Measurements from ENCODE around the gene BBS9. TPM values are rescaled to one million over a fixed set of nuclear protein-coding genes. Genes with fewer than 3 reads are reported as not detected.

The BBS9 gene
- total RNA-seq, 1 experiment from 2014 or later: 20.9 TPM

- peak; percentile 28 for DNase-seq (ENCODE audit: low read depth, low spot score)
- in situ Hi-C loops (cut with HindIII; ENCODE audit: low pct_unique_long_range_greater_than_20kb, low sequenced_read_pairs): no loop called here
Observed at GRCh38 chr7:33530664-33531063, 401.3 kb downstream of the BBS9 start.

GRCh38 chr7:33531888-33532287 lies 402.5 kb downstream of the BBS9 start:
- no peak for DNase-seq (ENCODE audit: low read depth, low spot score)
- in situ Hi-C loops (cut with HindIII; ENCODE audit: low pct_unique_long_range_greater_than_20kb, low sequenced_read_pairs): no loop called here

DNA sequence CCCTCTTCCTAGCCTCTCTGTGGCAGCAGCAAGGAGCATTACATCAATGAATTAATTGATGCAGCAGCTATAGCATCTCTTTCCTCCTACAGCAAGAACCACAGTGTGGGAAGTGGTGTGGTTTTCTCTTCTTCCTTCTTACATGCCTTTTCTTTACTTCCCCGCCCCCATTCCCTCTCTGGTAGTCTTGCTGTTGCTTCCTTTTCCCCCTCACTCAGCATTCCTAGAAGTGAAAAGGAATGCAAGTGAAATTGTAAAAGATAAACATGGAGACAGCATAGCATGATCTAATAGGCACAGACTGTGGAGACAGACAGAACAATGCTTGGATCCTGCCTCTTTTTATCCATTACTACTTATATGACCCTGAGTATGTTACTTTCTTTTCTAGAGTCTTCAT lies 405.5 kb downstream of the BBS9 start:
- in situ Hi-C loops (cut with HindIII; ENCODE audit: low pct_unique_long_range_greater_than_20kb, low sequenced_read_pairs): no loop called here
- DNase-seq (ENCODE audit: low read depth, low spot score): no peak

DNA sequence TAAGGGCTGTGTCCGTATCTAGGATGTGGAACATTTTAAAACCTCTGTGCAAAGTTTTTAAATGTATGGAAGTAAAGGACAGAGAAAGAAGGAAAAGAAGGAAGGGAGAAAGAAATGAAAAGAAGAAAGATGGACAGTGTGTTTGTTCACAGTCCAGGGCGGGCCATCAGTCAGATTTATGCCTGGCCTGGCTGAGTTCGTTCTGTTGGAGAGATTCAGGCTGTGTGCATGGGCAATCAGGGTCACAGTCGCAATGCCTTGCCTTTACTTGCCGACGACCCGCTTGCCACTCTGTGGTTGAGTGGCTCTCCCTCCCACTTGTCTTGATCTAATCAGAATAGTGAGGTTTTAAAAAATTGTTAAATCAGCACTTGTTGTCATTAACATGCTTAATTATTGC lies 406.6 kb downstream of the BBS9 start:
- no peak for DNase-seq (ENCODE audit: low read depth, low spot score)
- in situ Hi-C loops (cut with HindIII; ENCODE audit: low pct_unique_long_range_greater_than_20kb, low sequenced_read_pairs): no loop called here

- no peak for DNase-seq (ENCODE audit: low read depth, low spot score)
- in situ Hi-C loops (cut with HindIII; ENCODE audit: low pct_unique_long_range_greater_than_20kb, low sequenced_read_pairs): no loop called here
Observed at GRCh38 chr7:33536398-33537103, 407.2 kb downstream of the BBS9 start.

DNA sequence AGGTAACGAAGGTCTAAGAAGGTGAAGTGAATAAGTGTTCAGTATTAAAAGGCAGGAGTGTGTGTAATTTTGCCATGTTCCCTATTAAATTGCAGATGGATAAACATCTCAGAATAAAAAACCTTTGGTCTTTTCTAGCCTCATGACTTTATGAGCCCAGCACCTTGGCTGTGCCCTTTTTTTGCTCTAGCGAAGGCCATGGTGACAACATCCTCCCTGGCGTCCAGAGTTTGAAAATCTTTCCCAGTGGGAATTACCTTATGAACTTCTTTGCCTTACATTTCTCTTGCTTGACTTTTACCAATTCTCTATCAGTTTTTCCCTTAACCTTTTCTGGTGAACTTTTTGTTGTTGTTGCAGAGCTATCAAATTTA lies 407.7 kb downstream of the BBS9 start:
- no peak for DNase-seq (ENCODE audit: low read depth, low spot score)
- in situ Hi-C loops (cut with HindIII; ENCODE audit: low pct_unique_long_range_greater_than_20kb, low sequenced_read_pairs): no loop called here

DNA sequence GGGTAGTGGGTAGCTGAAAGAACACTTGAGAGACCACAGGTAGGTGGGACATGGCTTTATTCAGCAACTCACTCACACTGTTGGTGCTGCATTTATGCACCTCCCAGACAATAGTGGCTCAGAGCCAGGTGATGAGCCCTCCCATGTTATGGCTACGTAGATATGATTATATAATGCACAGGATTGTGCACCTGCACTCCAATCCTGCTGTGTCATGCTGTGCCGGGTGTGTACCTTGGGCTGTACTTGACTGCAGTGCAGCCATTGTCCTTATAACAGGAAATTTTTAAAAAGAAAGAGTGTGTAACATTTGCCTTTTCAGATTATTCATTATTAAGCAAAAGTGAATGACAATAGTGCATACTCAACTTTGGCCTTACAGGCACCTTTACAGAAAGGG lies 409.8 kb downstream of the BBS9 start:
- in situ Hi-C loops (cut with HindIII; ENCODE audit: low pct_unique_long_range_greater_than_20kb, low sequenced_read_pairs): no loop called here
- DNase-seq (ENCODE audit: low read depth, low spot score): no peak

DNA sequence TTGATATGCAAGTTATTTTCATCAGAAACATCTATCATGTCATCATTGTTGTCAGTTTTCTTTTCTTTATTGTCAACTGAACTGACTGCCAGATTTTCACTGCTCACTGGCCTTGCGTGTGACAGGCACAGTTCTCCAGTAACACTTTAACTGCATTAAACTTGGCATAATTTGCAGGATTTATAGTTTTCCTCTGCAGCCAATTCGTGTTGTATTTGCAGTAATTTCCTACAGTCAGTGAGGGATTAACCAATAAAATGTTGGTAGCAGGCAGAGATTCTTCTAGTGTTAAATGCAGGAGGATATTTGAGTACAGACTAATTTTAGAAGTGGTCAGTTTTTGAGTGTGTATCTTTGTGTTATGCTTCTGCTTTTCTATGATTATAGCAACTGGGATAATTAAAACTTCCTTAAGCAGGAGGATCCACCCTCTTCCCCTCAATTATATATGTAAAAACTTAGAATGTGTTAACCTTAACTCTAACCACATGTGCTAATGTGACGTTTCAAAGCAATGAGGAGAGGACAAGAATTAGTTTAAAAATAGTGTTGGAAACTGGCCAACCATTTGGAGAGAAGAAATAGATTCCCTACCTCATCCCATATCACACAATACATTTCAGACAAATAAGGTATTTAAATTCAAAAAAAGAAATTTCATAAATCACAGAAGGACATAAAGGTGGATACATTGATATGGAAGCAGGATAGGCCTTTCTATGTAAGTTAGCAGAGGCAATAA lies 410.5 kb downstream of the BBS9 start:
- DNase-seq (ENCODE audit: low read depth, low spot score): no peak
- in situ Hi-C loops (cut with HindIII; ENCODE audit: low pct_unique_long_range_greater_than_20kb, low sequenced_read_pairs): no loop called here

DNA sequence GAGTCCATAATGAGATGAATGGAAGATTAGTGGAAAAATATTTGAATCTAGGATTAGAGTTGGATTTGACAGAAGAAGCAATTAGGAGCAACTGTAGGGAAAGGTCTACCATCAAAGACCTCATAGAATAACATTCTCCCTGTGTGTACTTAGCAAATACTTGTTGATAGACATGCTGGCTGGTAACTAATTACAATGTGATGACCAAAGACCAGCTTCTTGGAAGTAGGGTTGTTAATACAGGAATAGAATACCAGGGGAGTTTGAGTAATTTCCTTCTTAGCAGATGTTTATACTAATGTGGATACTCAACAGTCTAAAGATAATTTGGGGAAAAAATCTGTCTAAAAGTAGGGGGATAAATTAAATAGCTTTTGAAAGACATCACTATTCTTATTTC lies 418.5 kb downstream of the BBS9 start:
- in situ Hi-C loops (cut with HindIII; ENCODE audit: low pct_unique_long_range_greater_than_20kb, low sequenced_read_pairs): no loop called here
- DNase-seq (ENCODE audit: low read depth, low spot score): no peak

- in situ Hi-C loops (cut with HindIII; ENCODE audit: low pct_unique_long_range_greater_than_20kb, low sequenced_read_pairs): no loop called here
- no peak for DNase-seq (ENCODE audit: low read depth, low spot score)
Observed at GRCh38 chr7:33550363-33550762, 421.0 kb downstream of the BBS9 start.

GRCh38 chr7:33550979-33551378 lies 421.6 kb downstream of the BBS9 start:
- no peak for DNase-seq (ENCODE audit: low read depth, low spot score)
- in situ Hi-C loops (cut with HindIII; ENCODE audit: low pct_unique_long_range_greater_than_20kb, low sequenced_read_pairs): no loop called here

GRCh38 chr7:33554046-33554445 lies 424.7 kb downstream of the BBS9 start:
- DNase-seq (ENCODE audit: low read depth, low spot score): no peak
- in situ Hi-C loops (cut with HindIII; ENCODE audit: low pct_unique_long_range_greater_than_20kb, low sequenced_read_pairs): no loop called here

DNA sequence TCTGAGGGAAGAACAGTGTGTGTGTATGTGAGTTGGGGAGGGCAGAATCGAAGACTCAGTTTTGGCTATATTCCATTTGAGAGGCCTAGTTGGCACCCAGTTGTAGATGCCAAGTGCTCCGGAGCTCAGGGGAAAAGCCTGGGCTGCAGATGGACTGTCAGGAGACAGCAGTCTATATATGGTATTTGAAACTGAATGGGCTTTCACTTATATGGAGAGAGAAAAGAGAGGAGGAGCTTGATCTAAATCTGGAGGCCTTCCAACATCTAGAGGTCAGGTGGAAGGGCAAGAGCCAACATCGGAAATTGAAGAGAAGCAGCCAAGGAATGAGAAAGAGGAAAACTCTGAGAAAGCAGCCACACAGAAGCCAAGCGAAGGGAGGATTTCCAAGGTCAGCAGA lies 425.2 kb downstream of the BBS9 start:
- in situ Hi-C loops (cut with HindIII; ENCODE audit: low pct_unique_long_range_greater_than_20kb, low sequenced_read_pairs): no loop called here
- DNase-seq (ENCODE audit: low read depth, low spot score): no peak

GRCh38 chr7:33556472-33556871 lies 427.1 kb downstream of the BBS9 start:
- no peak for DNase-seq (ENCODE audit: low read depth, low spot score)
- in situ Hi-C loops (cut with HindIII; ENCODE audit: low pct_unique_long_range_greater_than_20kb, low sequenced_read_pairs): no loop called here

DNA sequence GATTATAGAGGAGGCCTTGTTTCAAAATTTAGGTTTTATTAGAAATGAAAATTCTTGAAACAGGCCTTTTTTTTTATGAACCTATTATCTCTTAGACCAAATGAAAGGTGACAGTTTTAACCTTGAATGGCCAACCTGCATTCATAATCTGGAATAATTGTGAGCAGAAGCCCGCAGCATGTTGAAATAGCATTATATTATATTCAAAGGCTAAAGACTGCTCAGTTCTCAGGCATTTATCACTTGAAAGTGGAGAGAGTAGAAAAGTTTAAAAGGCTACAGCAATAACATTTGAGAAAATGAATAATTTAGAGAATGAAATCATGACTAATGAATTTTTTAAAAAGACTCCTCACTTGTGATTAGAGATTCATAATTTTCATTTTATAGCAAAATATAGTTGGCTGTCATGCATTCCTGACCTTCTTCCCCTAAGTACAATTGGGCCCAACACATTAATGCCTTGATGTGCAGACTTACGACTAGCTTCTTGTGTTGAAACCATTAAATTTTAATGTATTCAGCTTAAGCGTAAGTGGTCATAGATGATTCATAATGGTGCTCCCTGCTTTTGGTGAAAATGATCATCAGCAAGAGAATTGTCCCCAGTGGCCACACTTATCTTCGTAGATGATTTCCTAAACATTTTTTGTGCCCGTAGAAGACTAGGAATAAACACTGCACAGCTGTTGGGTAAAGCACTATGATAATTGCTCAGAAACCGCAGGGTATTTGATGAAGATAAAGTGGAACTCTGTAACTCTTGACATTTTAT lies 429.4 kb downstream of the BBS9 start:
- in situ Hi-C loops (cut with HindIII; ENCODE audit: low pct_unique_long_range_greater_than_20kb, low sequenced_read_pairs): no loop called here

GRCh38 chr7:33559324-33559710 lies 430.0 kb downstream of the BBS9 start:
- in situ Hi-C loops (cut with HindIII; ENCODE audit: low pct_unique_long_range_greater_than_20kb, low sequenced_read_pairs): no loop called here
- DNase-seq (ENCODE audit: low read depth, low spot score): no peak

More for the DNA sequence above, 429.4 kb downstream of the BBS9 start:
- no peak for DNase-seq (ENCODE audit: low read depth, low spot score)

DNA sequence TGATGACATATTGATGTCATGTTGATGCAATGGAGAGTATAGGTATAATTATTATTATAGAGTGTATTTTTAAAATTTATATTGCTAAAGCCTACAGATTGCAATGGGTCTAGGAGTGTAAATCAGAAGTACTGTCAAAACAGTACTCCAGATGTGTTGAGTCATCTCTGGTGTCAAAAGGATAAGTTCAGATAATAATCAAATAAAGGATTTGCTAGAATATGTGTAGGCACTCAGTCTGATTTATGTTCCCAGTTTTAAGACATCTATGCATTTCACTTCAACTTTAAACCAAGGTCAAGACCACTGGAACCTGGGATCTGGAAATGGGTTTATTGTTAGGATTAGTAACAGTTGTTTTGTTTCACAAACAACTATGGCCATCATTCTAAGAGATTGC lies 433.6 kb downstream of the BBS9 start:
- DNase-seq (ENCODE audit: low read depth, low spot score): no peak
- in situ Hi-C loops (cut with HindIII; ENCODE audit: low pct_unique_long_range_greater_than_20kb, low sequenced_read_pairs): no loop called here

- in situ Hi-C loops (cut with HindIII; ENCODE audit: low pct_unique_long_range_greater_than_20kb, low sequenced_read_pairs): no loop called here
- DNase-seq (ENCODE audit: low read depth, low spot score): no peak
Observed at GRCh38 chr7:33563651-33564050, 434.3 kb downstream of the BBS9 start.

- in situ Hi-C loops (cut with HindIII; ENCODE audit: low pct_unique_long_range_greater_than_20kb, low sequenced_read_pairs): no loop called here
- DNase-seq (ENCODE audit: low read depth, low spot score): no peak
Observed at GRCh38 chr7:33578166-33578565, 448.8 kb downstream of the BBS9 start.

Data from SK-MEL-5 (cell line).